SKM-1 (cell line): ENCODE measurements around the gene TAAR1.
"Not testable (repeated sequence)": the region's sequence is repeated elsewhere in the genome, so short reads cannot be mapped to it uniquely, and the experiment has no call there.

ENCODE experiments used
- DNase-seq: peaks from one replicate; lab custom pipeline; 2025; ENCODE audit not compliant: unreplicated experiment; lab: John Stamatoyannopoulos, UW

Gene TAAR1, protein sequence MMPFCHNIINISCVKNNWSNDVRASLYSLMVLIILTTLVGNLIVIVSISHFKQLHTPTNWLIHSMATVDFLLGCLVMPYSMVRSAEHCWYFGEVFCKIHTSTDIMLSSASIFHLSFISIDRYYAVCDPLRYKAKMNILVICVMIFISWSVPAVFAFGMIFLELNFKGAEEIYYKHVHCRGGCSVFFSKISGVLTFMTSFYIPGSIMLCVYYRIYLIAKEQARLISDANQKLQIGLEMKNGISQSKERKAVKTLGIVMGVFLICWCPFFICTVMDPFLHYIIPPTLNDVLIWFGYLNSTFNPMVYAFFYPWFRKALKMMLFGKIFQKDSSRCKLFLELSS

GRCh38 chr6:132659082-132659481 lies at the start of gene TAAR1:
Gene TAAR1, minus strand, starts transcription at chr6:132659182. Its CDS starts 13,179 bp downstream, at chr6:132646003.
- no peak for DNase-seq

DNA sequence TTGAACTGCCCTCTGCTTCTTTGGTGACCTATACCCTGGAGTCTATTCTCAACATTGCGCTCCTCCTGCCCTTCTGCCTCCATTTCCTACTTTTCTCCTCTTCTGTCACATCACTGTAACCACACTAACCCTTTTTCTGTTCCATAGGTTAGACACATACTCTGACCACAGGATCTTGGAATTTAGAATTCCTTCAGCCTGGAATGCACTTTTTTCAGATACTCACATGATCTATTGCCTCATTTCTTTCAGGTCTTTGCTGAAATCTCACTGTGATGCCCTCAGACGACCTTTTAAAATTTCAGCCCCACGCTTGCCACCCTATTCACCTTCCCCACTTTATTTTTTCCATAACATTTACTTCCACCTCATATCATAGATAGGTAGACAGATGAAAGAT lies 49.8 kb upstream of the TAAR1 start:
- DNase-seq: no peak

DNA sequence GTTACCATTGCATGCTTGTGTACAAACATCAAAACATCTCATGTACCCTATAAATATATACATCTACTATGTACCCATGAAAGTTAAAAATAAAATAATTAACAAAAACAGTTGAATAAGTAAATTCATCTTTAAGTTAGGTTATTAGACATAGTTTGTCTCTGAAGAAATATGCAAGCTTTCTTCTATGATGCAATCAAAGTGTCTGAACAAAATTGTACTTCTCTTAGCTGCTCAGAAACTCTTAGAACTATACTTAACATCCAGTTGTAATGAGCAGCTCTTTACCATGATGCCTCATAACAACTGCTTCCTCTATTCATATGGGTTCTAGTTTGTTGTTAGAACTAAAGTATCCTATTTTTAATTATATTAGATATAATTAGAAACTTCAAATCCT lies 49.0 kb upstream of the TAAR1 start:
- no peak for DNase-seq

- not testable (repeated sequence) for DNase-seq
Measured at GRCh38 chr6:132706756-132707155, 47.8 kb upstream of the TAAR1 start.

DNA sequence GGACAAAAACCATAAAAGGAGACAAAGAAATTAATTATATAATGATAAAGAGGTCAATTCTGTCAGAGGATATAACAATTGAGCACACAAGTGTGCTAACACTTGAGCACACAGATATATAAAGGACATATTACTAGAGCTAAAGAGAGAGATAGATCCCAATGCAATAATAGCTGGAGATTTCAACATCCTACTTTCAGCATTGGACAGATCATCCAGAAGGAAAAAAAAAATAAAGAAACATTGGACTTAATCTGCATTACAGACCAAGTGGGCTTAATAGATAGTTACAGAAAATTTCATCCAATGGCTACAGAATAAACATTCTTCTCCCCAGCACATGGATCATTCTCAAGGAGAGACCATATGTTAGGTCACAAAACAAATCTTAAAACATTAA lies 45.0 kb upstream of the TAAR1 start:
- DNase-seq: no peak

- no peak for DNase-seq
Measured at GRCh38 chr6:132698608-132699007, 39.6 kb upstream of the TAAR1 start.

- DNase-seq: no peak
Measured at GRCh38 chr6:132695773-132696172, 36.8 kb upstream of the TAAR1 start.

DNA sequence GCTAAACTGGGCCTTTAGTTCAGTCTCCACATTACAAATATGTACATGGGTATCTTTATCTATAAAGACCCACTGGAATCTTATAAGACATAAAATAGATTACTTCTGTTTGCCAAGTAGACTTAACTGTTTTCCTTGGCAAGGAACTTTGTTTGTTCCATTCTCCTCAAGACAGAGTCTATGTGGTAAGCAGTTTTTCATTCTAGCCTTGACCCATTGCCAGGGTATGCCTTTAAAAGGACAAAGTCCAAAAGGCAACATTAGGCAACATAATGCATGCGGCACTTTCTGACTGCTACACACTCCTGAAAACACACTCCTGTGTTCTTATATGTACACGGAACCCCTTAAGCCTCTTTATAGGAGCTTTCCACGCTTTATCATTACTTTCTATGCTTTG lies 34.5 kb upstream of the TAAR1 start:
- no peak for DNase-seq

GRCh38 chr6:132690678-132691077 lies 31.7 kb upstream of the TAAR1 start:
- no peak for DNase-seq

DNA sequence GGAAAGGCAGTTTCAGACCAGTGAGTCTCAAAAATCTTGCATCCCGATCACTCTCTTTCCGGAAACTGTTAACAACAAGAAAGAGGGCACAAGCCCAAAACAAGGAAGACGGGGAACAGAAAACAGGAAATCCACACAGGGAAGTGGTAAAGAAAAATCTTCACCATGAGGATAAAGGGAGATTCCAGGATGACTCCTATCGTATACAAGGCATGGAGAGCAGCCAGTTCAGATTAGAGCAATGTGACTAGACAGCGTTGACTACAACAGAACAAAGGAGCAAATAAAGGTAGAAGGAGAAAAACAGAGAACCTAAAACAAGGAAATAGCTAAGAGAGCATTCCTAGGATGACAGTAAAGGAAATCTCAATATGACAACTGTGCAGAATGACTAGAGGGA lies 28.3 kb upstream of the TAAR1 start:
- DNase-seq: no peak

- DNase-seq: no peak
Measured at GRCh38 chr6:132686531-132686930, 27.5 kb upstream of the TAAR1 start.

DNA sequence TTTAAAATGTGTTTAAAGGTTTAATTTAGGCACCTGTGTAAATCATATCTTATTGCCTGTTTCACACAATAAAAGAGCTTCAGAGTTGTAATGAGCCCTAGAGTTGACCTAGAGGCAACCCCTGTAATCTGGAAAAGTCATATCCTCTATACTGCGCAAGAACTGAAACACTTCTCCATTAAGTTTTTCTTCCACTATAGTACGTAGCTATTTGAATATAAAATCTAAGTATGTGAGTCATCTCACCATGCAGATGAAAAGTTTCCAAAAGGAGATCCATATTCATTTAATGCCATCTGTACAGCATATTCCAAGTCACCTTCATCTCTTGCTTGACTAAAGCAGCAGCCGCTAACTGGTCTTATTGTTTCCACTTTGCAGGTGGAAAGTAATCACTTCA lies 26.0 kb upstream of the TAAR1 start:
- DNase-seq: no peak

GRCh38 chr6:132684272-132684671 lies 25.3 kb upstream of the TAAR1 start:
- no peak for DNase-seq

- DNase-seq: no peak
Measured at GRCh38 chr6:132683543-132683942, 24.6 kb upstream of the TAAR1 start.

GRCh38 chr6:132679094-132679493 lies 20.1 kb upstream of the TAAR1 start:
- DNase-seq: not testable (repeated sequence)

DNA sequence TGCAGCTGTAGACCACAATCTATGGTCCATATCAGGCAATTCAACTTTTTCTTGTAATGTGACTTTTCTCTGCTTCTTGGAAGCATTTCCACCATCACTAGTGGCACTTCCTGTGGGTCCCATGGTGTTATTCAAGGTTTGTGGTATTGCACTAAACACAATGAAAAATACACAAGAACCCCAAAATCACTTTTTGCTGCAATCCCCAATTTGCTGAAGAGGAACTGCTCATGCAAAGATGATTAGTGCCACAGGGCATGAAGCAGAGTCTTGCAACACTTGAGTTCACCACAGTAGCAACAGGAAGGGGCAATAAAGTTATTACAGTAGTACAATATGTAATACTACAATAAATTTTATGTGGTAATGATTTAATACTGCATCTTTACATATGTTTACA lies 16.8 kb upstream of the TAAR1 start:
- DNase-seq: peak; percentile 11

DNA sequence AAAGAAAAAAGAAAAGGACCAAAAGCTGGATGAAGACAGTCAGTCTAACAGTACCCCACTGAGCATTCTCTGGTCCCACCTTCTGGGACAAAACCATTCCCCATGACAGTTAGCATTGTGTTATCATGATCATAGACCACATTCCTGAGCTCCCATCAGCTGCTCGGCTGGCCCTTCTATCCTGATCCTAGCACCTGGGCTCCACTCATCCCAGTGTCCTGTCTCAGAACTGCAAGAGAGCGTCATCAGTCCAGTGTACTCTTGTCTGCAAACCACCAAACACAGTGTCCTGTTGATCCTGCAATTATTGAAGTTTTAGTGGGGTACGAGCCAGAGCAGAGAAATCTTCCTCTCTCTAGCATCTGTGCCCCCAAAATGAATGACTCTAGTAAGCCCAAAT lies 16.0 kb upstream of the TAAR1 start:
- DNase-seq: no peak

DNA sequence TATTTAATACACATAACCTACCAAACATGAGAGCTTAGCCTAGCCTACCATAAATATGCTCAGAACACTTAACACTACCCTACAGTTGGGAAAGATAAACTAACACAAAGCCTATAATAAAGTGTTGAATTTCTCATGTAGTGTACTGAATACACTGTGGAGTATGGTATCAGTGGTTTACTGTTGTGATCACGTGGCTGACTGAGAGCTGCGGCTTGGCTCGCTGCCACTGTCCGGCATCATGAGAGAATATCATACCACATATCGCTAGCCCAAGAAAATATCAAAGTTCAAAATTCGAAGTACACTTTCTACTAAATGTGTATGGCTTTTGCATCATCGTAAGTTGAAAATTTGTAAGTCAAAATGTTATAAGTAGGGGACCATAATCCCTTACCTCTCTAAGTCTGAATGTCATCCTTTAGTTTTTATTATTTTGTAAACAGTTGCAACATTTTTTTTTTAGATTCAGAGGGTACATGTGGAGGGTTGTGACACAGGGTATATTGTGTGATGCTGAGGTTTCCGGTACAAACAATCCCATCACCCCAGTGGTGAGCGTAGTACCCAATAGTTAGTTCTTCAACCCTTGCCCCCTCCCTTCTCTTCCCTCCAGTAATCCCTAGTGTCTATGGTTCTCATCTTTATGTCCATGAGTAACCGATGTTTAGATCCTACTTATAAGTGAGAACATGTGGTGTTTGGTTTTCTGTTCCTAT lies 14.6 kb upstream of the TAAR1 start:
- no peak for DNase-seq

DNA sequence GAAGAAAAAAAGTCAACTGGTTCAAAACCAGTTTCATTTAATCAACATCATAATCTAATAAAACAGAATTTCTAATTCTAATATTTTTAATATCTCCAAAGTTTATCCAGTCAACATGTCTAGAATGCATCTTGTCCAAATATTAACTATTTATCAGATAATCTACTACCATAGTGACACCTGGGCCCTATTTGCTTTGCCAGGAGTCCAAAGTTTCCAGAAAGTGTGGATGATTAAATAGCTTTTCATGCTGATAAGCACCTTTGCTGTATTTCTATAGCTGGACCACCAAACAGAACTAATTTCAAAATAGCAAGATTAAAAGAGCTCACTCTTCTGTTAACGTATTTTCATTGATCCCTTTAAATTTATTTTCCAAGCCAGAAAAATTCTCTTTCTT lies 12.3 kb upstream of the TAAR1 start:
- DNase-seq: no peak

GRCh38 chr6:132669690-132670291 lies 10.8 kb upstream of the TAAR1 start:
- DNase-seq: peak; percentile 88

DNA sequence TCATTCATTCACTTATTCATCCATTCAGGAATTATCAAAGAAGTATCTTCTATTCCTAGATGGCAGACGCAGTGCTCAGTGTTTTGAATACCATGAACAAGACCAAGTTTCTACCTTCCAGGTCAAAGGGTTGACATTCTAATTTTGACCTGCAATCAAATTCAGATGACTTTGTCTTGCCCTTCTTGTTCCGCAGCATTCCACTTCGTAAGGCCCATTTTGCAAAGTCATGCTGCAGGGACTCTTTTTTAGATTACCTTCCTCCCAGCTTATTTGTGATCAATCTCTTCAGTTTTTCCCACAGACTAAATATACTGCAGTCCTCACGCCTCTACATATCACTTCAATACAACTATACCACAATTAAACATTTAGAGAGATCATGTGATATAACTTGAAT lies 7.1 kb upstream of the TAAR1 start:
- no peak for DNase-seq

DNA sequence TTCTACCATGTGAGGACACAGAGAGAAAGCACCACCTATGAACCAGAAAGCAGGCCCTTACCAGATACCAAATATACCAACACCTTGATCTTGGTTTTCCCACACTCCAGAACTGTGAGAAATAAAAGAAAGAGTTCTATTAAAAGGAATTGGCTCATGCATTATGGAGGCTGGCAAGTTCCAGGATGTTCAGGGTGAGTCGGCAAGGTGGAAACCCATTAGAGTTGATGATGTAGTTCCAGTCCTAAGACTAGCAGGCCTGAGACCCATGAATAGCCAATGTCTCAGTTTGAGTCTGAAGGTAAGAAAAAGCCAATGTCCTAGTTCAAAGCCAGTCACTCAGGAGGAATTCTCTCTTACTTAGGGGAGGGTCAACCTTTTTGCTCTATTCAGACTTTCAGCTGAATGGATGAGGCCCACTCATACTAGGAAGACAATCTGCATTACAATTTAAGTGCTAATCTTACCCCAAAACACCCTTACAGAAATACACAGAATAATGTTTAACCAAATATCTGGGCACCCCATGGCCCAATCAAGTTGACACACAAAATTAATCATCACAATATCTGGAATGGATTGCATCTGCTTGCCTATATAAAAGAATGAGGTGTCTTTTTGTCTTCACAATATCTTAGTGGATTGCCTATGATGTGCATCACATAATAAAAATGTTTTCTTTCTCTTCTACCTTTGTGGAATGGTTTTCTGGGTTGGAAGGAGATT lies 5.5 kb upstream of the TAAR1 start:
- DNase-seq: no peak
